Peyer's patch (tissue), 4 donors: ENCODE measurements around the gene OLFML1. TPM values are rescaled to one million over a fixed set of nuclear protein-coding genes. Genes with fewer than 3 reads are reported as not detected.

Experiments used
- DNase-seq, 3 donors: peaks; one replicate each; pipeline ENCODE4 v3.0.0-alpha.2; 2017 to 2019
- H3K27ac ChIP-seq, 4 donors: fragments of 200-600 bp; sonication (generic); one replicate each; pipeline ENCODE4 v1.5.1; 2016 to 2019
- H3K27me3 ChIP-seq, 2 donors: fragments of 200-600 bp; sonication (generic); one replicate each; pipeline ENCODE4 v1.5.1; 2019
- H3K36me3 ChIP-seq, 3 donors: fragments of 200-600 bp; sonication (generic); one replicate each; pipeline ENCODE4 v1.5.1; 2016 to 2019
- H3K4me1 ChIP-seq, 4 donors: fragments of 200-600 bp; sonication (generic); one replicate each; pipeline ENCODE4 v1.5.1; 2016 to 2019
- H3K4me3 ChIP-seq, 4 donors: fragments of 200-600 bp; sonication (generic); 1 replicate in 3 of 4; 2 replicates in 1 of 4; pipeline ENCODE4 v1.5.1; 2016 to 2019; ENCODE audit warnings: mild to moderate bottlenecking in 1 of 4
- H3K9me3 ChIP-seq, 4 donors: fragments of 200-600 bp; sonication (generic); one replicate each; pipeline ENCODE4 v1.5.1; 2016 to 2019; ENCODE audit warnings: mild to moderate bottlenecking in 1 of 4
- POLR2A ChIP-seq, 2 donors: fragments of 450-650 bp; IDR thresholded peaks; one replicate each; pipeline ENCODE4 v1.5.1; 2017; ENCODE audit warnings: antibody characterized with exemption in 2 of 2, mild to moderate bottlenecking in 2 of 2, moderate library complexity in 2 of 2
- total RNA-seq, 4 donors: library from RNA; depleted of rRNA; stranded (reverse); fragments of >200 nt; gene quantifications; one replicate each; pipeline ENCODE4 v1.1.0, GENCODE V29; 2016
- TF ChIP-seq, protein P1 (sequence below), 6 experiments: fragments of 450-650 bp in 4 of 6; fragments of 200-600 bp in 2 of 6; sonication (generic) in 1 of 6; IDR thresholded peaks; one replicate each; pipeline ENCODE4 v1.5.1; 2017 to 2019; ENCODE audit warnings: antibody characterized with exemption in 6 of 6, mild to moderate bottlenecking in 3 of 6, moderate library complexity in 1 of 6

OLFML1 gene
- total RNA-seq, 4 donors from 2014 or later = 2.3 to 8.4 (median 3.2) TPM

GRCh38 chr11:7558046-7558445 lies 72.7 kb downstream of the OLFML1 start:
- no peak for DNase-seq
- no peak overlapping the region for H3K4me3 ChIP-seq
- H3K4me1 ChIP-seq = peaks cover 0 to 12% (median 2%) of the 10 kb centered on the region in 4 donors
- H3K27ac ChIP-seq = no peak overlapping the region
- TF ChIP-seq POLR2A (IDR thresholded peaks at IDR 0.05) = no peak
- TF ChIP-seq, protein P1, sequence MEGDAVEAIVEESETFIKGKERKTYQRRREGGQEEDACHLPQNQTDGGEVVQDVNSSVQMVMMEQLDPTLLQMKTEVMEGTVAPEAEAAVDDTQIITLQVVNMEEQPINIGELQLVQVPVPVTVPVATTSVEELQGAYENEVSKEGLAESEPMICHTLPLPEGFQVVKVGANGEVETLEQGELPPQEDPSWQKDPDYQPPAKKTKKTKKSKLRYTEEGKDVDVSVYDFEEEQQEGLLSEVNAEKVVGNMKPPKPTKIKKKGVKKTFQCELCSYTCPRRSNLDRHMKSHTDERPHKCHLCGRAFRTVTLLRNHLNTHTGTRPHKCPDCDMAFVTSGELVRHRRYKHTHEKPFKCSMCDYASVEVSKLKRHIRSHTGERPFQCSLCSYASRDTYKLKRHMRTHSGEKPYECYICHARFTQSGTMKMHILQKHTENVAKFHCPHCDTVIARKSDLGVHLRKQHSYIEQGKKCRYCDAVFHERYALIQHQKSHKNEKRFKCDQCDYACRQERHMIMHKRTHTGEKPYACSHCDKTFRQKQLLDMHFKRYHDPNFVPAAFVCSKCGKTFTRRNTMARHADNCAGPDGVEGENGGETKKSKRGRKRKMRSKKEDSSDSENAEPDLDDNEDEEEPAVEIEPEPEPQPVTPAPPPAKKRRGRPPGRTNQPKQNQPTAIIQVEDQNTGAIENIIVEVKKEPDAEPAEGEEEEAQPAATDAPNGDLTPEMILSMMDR (IDR thresholded peaks at IDR 0.05) = no peak
- no peaks in the 10 kb centered on the region for H3K36me3 ChIP-seq
- H3K9me3 ChIP-seq = no peaks in the 10 kb centered on the region
- H3K27me3 ChIP-seq = no peaks in the 10 kb centered on the region

GRCh38 chr11:7559398-7560283 lies 74.3 kb downstream of the OLFML1 start:
- H3K27me3 ChIP-seq = no peaks in the 10 kb centered on the region
- no peak overlapping the region for H3K4me3 ChIP-seq
- H3K9me3 ChIP-seq = no peaks in the 10 kb centered on the region
- H3K27ac ChIP-seq = no peak overlapping the region
- TF ChIP-seq, protein P1 (IDR thresholded peaks at IDR 0.05) = no peak
- no peak for TF ChIP-seq POLR2A (IDR thresholded peaks at IDR 0.05)
- no peak for DNase-seq
- H3K4me1 ChIP-seq = peaks cover 0 to 12% (median 2%) of the 10 kb centered on the region in 4 donors
- no peaks in the 10 kb centered on the region for H3K36me3 ChIP-seq

Other genes with a start within 250 kb of the OLFML1 start
- gene SYT9, start 233.6 kb upstream of the OLFML1 start, total RNA-seq = not detected
- 100 to 1,000 TPM in 3 of 4 donors, 10 to 100 TPM in 1; 74.6 to 245 (median 148) TPM for gene PPFIBP2, start 28.5 kb downstream of the OLFML1 start, total RNA-seq
- 10 to 100 TPM in 1 of 4 donors, 1 to 10 TPM in 2, under 1 TPM in 1; 0.67 to 13.2 (median 2.8) TPM for gene CYB5R2, start 188.0 kb downstream of the OLFML1 start, total RNA-seq
- not detected for gene OVCH2, start 221.0 kb downstream of the OLFML1 start, total RNA-seq